RWPE2 (cell line): Measurements from ENCODE around the gene INHBE.

Source experiments
- ATAC-seq: fragments of 200-7000 bp; cut with Tn5 transposase; 3 replicates; pipeline ENCODE4 v1.9.1; 2021; ENCODE audit warnings: low read depth
- DNase-seq: peaks from one replicate; pipeline ENCODE4 v3.0.0-alpha.2; 2020; ENCODE audit warnings: low spot score
- H3K27ac ChIP-seq: fragments of 450-650 bp; 2 replicates; pipeline ENCODE4 v1.5.1; 2017; ENCODE audit warnings: mild to moderate bottlenecking; ENCODE audit not compliant: poor library complexity, severe bottlenecking
- H3K27me3 ChIP-seq: fragments of 250-450 bp; sonication (Bioruptor Pico); 2 replicates; pipeline ENCODE4 v1.5.1; 2021; ENCODE audit warnings: mild to moderate bottlenecking, moderate library complexity; ENCODE audit not compliant: insufficient read depth, poor library complexity, severe bottlenecking
- H3K36me3 ChIP-seq: fragments of 250-450 bp; sonication (Bioruptor Pico); 2 replicates; pipeline ENCODE4 v1.5.1; 2020; ENCODE audit warnings: low read depth, mild to moderate bottlenecking, moderate library complexity
- H3K4me1 ChIP-seq: fragments of 250-450 bp; sonication (Bioruptor Pico); 2 replicates; pipeline ENCODE4 v1.5.1; 2021; ENCODE audit warnings: mild to moderate bottlenecking, moderate library complexity; ENCODE audit not compliant: insufficient read depth, poor library complexity, severe bottlenecking
- H3K4me3 ChIP-seq: fragments of 250-450 bp; sonication (Bioruptor Pico); 2 replicates; pipeline ENCODE4 v1.5.1; 2021; ENCODE audit warnings: mild to moderate bottlenecking, moderate library complexity; ENCODE audit not compliant: severe bottlenecking
- H3K9me3 ChIP-seq: fragments of 250-450 bp; sonication (Bioruptor Pico); 2 replicates; pipeline ENCODE4 v1.5.1; 2021; ENCODE audit warnings: mild to moderate bottlenecking, moderate library complexity; ENCODE audit not compliant: severe bottlenecking
- CTCF ChIP-seq: fragments of 450-650 bp; IDR thresholded peaks from one replicate; pipeline ENCODE4 v1.5.1; 2017; ENCODE audit warnings: mild to moderate bottlenecking, moderate library complexity; ENCODE audit not compliant: poor library complexity, severe bottlenecking

The INHBE gene

GRCh38 chr12:57476162-57476992 lies 21.3 kb downstream of the INHBE start:
- ATAC-seq (no peak), DNase-seq (no peak)

GRCh38 chr12:57476993-57477709 lies 22.0 kb downstream of the INHBE start:
- no peak overlapping the region for H3K27ac ChIP-seq
- no peak for DNase-seq
- H3K9me3 ChIP-seq: no peaks in the 10 kb centered on the region
- peaks cover 47% of the 10 kb centered on the region for H3K27me3 ChIP-seq
- H3K36me3 ChIP-seq: no peaks in the 10 kb centered on the region
- ATAC-seq: no peak
- H3K4me3 ChIP-seq: no peak overlapping the region
- TF ChIP-seq CTCF: no peak
- no peaks in the 10 kb centered on the region for H3K4me1 ChIP-seq

More at GRCh38 chr12:57476162-57476992, 21.3 kb downstream of the INHBE start:
- H3K36me3 ChIP-seq: no peaks in the 10 kb centered on the region
- TF ChIP-seq CTCF: peak; percentile 12
- H3K4me3 ChIP-seq: no peak overlapping the region
- H3K4me1 ChIP-seq: no peaks in the 10 kb centered on the region
- no peaks in the 10 kb centered on the region for H3K9me3 ChIP-seq
- peaks cover 47% of the 10 kb centered on the region for H3K27me3 ChIP-seq
- H3K27ac ChIP-seq: no peak overlapping the region

- no peaks in the 10 kb centered on the region for H3K36me3 ChIP-seq
- H3K4me1 ChIP-seq: no peaks in the 10 kb centered on the region
- H3K4me3 ChIP-seq: no peak overlapping the region
- H3K9me3 ChIP-seq: no peaks in the 10 kb centered on the region
- DNase-seq (no peak), ATAC-seq (no peak)
- H3K27ac ChIP-seq: no peak overlapping the region
- no peak for TF ChIP-seq CTCF
- peaks cover 38% of the 10 kb centered on the region for H3K27me3 ChIP-seq
Observed at GRCh38 chr12:57477710-57478681, 22.9 kb downstream of the INHBE start.

- ATAC-seq: no peak
- H3K4me3 ChIP-seq: no peak overlapping the region
- H3K9me3 ChIP-seq: no peaks in the 10 kb centered on the region
- no peaks in the 10 kb centered on the region for H3K4me1 ChIP-seq
- no peak overlapping the region for H3K27ac ChIP-seq
- H3K27me3 ChIP-seq: peaks cover 28% of the 10 kb centered on the region
- TF ChIP-seq CTCF: no peak
- no peaks in the 10 kb centered on the region for H3K36me3 ChIP-seq
- DNase-seq: no peak
Observed at GRCh38 chr12:57479043-57479375, 23.9 kb downstream of the INHBE start.
